Stimulated activated CD4-positive, alpha-beta T cell treated with anti-CD3 and anti-CD28 coated beads, TNF-alpha, amount 100 ng/mL, for 24 hours (primary cell): Measurements from ENCODE around the gene PRR3.
A peak's percentile ranks its signal among the peaks of the same experiment; 100 is the strongest.

Experiments
- DNase-seq, 3 experiments: peaks; one replicate each; pipeline ENCODE4 v3.0.0-alpha.2; 2020; ENCODE audit warnings: low read depth in 3 of 3

PRR3 gene

DNA sequence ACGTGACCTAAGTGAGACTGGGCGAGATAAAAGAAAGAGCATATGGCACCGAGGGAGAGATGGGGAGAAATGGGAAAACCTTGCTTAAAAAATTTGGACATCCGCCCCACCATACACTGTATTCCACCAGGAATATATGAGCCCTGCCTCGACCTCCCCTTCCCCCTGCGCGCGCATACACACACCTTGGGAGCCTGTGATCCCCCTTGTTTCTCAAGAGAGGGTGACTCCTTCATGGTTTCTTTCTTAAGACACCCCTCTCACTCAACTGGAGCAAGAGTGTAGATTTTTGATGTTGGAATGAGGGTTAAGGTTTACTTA, 14.6 kb downstream of the PRR3 start:
- DNase-seq, result no peak

DNA sequence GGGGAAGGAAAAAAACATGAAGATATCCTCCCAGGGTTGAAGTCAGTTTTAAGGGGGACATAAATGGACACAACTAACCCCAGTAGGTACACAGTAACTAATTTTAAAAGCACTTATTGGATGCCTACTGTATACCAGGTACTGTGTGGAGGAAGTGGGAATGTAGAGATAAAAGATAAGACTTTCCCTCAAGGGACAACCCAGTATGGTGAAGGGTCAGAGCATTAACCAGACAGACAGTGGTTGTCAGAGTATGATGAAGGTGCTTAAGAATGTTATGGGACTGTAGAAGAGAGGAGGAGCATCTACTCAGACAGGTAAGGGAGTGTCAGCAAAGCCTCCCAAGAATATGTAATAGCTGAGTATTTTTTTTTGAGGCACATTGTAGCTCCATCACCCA, 15.1 kb downstream of the PRR3 start:
- DNase-seq, result no peak

DNA sequence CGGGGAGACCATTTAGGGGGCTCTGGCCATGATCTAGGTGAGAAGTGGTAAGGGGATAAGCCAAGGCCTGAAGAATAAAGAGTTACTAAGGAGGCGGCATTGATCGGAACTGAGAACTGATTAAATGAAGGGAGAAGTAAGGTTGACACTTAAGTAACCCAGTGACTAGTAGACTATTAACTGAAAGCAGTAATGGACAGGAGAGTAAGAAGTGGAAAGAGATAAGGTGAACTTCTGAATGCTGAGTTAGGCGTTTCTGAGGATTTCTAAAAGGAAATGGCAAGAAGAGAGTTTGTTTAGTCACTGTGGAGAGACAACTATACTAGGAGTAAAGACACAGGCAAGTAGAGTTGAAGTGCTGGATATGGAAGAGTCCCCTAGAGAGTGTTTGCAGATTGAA, 16.0 kb downstream of the PRR3 start:
- DNase-seq, result no peak

- no peak for DNase-seq
Measured at GRCh38 chr6:30578051-30578450, 21.0 kb downstream of the PRR3 start.

GRCh38 chr6:30583921-30584320, 26.8 kb downstream of the PRR3 start:
- no peak for DNase-seq

DNA sequence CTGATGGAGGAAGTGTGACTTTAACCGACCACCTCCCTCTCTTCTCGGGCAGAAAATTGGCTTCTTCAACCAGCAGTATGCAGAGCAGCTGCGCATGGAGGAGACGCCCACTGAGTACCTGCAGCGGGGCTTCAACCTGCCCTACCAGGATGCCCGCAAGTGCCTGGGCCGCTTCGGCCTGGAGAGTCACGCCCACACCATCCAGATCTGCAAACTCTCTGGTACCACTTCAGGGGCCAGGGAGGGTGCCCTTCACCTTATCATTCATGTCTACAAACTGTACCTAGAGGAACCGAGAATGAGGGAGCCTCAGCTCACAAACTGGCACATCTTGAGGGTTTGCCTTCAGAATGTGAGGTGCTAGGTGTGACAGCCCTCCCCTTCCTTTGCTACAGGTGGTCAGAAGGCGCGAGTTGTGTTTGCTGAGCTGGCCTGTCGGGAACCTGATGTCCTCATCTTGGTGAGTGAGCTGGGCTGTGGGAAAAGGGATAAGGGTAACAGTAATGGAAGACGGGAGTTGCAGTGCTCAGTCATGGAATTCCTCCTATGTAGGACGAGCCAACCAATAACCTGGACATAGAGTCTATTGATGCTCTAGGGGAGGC, 32.8 kb downstream of the PRR3 start:
- no peak for DNase-seq

DNA sequence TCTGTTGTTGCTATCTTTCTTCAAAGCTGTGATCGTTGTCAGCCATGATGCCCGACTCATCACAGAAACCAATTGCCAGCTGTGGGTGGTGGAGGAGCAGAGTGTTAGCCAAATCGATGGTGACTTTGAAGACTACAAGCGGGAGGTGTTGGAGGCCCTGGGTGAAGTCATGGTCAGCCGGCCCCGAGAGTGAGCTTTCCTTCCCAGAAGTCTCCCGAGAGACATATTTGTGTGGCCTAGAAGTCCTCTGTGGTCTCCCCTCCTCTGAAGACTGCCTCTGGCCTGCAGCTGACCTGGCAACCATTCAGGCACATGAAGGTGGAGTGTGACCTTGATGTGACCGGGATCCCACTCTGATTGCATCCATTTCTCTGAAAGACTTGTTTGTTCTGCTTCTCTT, 33.4 kb downstream of the PRR3 start:
- no peak for DNase-seq

DNA sequence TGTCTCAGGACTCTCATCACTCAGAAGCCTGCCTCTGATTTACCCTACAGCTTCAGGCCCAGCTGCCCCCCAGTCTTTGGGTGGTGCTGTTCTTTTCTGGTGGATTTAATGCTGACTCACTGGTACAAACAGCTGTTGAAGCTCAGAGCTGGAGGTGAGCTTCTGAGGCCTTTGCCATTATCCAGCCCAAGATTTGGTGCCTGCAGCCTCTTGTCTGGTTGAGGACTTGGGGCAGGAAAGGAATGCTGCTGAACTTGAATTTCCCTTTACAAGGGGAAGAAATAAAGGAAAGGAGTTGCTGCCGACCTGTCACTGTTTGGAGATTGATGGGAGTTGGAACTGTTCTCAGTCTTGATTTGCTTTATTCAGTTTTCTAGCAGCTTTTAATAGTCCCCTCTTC, 33.9 kb downstream of the PRR3 start:
- DNase-seq, result no peak

DNA sequence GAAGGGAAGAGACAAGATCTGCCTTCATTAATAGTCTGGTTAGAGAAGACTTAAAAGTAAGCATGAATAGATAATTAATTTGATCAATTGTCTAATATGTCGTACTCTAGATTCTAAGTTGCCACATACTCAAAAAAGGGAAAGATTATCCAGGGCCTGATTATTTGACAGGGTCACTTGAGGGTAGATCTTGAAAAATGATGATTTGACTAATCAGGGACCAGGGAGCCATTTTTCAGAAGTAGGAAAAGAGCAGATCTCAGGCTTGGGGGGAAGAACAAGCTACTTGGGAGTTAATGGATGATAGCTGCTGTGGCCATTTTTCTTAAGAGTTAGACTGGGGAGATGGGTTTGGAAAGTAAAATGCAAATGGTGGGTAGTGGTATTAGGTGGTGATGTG, 35.2 kb downstream of the PRR3 start:
- no peak for DNase-seq

GRCh38 chr6:30597315-30598144, 40.4 kb downstream of the PRR3 start:
- peak; percentile 44 to 79 (median 71) for DNase-seq

GRCh38 chr6:30598912-30599624, 42.0 kb downstream of the PRR3 start:
- no peak for DNase-seq

- DNase-seq, result no peak
Measured at GRCh38 chr6:30599625-30600324, 42.7 kb downstream of the PRR3 start.

DNA sequence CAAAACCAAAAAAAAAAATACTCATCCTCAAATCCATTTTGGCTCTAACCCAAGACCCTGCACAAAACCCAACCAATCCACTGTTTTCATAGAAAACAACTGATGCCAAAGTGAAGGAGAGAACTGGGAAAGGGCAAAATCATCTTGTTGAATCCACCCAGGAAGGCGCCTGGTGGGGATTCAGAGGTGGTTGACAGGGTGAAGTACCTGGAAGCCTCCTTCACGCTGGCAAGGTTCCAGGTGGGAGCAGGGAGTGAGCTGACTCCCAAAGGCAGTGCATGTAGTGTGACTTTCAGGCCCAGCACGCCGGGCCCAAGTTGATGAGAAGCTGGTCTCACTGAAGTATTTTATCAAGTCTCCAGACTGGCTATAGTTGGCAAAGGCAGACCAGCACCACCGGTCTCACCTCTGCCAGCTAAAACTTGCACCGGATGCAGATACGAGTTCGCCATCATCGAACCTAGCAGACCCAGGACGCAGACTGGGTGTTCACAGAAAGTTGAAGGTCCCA, 43.4 kb downstream of the PRR3 start:
- no peak for DNase-seq

DNA sequence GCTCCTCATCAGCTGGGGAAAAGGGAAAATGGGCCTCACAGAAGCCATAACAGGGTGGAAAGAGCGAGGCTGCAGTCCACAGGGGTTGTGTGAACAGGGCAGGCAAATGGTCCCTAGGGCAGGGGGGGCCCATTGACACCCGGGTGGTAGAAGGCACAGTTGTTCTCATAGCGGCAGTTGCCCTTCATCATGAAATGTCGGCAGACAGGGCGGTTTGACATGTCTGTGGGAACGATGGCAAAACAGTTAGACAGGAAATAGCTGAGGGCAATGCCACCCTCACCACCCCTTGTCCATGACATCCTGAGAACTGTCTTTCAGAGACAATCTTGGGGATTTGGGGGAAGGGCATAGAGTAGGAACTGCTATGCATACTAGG, 44.3 kb downstream of the PRR3 start:
- DNase-seq, result no peak

GRCh38 chr6:30601815-30602641, 44.9 kb downstream of the PRR3 start:
- DNase-seq, result no peak

GRCh38 chr6:30603961-30604360, 46.9 kb downstream of the PRR3 start:
- DNase-seq, result no peak

DNA sequence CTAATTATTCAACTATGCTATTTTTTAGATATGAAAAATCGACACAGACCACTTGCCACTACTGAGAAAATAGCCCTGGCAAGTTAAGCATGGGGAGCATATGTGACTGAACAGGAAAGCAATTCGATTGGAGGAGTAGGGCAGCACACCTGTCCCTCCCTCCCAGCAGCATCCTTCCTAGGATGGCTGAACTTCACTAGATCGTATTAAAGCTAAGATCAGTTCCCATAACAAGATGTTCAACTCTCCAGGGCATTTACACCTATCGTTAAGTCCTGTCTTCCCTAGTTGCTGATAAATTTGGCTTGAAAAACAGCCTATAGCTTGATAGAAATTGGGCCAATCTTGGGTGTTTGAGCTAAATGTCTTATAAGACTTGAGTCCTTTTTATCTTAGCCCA, 53.0 kb downstream of the PRR3 start:
- DNase-seq, result no peak

DNA sequence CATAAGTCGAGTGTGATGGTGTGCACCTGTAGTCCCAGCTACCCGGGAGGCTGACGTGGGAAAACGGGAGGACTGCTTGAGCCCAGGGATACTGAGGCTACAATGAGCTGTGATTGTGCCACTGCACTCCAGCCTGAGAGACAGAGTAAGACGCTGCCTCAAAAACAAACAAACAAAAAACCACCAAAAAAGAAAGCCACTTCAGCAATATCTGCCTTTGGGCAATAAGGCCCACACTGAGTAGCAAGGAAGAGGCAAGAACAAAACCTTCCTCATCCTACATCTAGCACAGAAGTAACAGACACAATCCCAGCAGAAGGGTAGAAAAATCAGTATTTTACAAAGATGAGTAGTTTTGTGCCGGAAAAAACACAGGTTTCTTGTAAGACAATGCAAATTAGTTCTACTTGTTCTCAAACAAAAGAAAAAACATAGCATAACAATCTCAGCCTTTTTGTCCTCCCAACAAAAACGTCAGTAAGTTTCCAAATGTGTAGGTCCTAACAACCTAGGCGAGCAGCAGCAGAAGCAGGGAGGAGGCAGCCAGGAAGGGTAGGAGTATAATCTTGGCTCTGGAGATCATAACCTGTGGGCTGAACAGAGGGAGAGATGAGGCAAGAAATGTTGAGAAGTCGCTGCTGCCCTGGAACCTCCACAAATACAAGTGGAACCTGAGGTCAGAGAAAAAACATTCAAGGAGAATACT, 54.2 kb downstream of the PRR3 start:
- no peak for DNase-seq

GRCh38 chr6:30611856-30612194, 54.7 kb downstream of the PRR3 start:
- DNase-seq, result no peak

- no peak for DNase-seq
Measured at GRCh38 chr6:30612213-30612612, 55.1 kb downstream of the PRR3 start.

- no peak for DNase-seq
Measured at GRCh38 chr6:30612687-30613248, 55.7 kb downstream of the PRR3 start.
